ENCODE results near the gene NPAS3.

GRCh38 chr14:33650430-33650829, 711.8 kb downstream of the NPAS3 start:
- TF ChIP-seq CTCF (IDR thresholded peaks at IDR 0.05) (no peak), EP300 (IDR thresholded peaks at IDR 0.05) (no peak), POLR2A (IDR thresholded peaks at IDR 0.05) (no peak)
